ENCODE measurements around the gene SMTNL1.

The SMTNL1 gene

DNA sequence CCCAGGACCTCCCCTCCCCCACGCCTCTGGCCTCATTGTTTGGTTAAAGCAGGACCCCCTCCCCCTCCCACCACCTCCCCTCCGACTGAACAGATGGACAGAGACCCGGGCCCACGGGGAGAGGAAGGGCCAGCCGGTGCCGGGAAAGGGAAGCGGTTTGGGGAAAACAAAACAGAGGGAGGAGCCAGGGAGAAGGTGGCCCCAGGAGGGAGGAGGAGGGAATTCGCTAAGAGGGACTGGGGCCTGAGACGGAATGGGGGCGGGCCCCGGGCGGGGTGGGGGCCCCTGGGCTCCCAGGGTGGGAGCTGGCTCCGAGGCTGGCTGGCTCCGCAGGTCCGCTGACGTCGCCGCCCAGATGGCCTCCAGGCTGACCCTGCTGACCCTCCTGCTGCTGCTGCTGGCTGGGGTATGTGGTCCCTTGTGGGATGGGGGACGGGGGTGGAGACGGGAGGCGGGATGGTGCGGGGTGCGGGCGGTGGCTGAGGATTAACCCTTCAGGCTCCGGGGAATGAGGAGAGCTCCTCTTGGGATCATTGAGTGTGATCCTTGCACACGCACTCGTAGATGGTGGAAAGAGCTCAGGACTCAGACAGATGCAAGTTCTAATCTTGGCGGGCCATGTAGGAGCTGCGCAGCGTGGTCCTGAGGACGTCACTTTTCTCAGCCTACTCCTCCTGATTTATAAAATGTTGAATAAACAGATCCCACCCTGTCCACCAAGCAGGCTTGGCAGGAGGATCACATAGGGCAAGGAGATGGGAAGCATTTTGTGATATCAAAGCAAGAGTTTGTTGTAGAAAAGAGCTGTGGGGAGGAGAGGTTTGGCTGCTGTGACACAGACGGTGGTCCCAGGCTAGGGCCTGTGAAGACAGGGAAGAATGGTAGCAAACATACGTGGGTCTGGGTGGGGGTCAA is 60.8 kb downstream of the SMTNL1 start:
- DNase-seq, result no peak

DNA sequence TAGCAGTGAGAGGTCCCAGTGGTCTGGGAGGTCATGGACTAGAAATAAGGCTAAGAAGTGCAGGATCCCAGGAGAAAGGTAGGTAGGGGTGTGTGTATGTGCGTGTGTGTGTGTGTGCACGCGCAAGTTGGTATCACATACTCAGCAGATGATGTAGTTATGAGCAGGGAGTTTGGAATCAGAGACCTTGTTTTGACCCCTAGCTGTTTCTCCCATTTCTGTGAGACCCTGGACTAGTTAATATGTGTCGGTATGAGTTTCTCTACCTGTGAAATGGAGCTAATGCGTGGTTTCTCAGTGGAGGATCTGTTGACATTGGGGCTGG is 61.4 kb downstream of the SMTNL1 start:
- no peak for DNase-seq

DNA sequence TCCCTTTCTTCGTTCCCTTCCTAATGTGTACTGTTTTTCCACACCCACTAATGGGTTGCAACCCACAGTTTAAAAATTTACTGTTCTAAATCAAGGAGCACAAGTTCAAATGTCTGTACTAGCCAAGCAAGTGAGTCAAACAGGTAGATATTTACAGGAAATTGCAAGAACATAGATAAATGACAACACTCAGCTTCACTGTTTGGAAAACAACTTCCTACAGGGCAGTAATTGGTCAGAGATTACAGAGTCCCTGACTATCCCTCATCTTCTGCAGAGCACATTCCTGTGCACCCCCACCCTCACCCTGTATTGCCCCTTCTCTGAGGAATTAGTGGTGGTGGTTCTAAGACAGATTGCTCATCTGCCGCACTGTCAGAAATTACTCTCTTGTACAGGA is 62.0 kb downstream of the SMTNL1 start:
- no peak for DNase-seq
